Measurements from ENCODE around the gene ANXA2R.
A peak's percentile ranks its signal among the peaks of the same experiment; 100 is the strongest.

Gene ANXA2R

DNA sequence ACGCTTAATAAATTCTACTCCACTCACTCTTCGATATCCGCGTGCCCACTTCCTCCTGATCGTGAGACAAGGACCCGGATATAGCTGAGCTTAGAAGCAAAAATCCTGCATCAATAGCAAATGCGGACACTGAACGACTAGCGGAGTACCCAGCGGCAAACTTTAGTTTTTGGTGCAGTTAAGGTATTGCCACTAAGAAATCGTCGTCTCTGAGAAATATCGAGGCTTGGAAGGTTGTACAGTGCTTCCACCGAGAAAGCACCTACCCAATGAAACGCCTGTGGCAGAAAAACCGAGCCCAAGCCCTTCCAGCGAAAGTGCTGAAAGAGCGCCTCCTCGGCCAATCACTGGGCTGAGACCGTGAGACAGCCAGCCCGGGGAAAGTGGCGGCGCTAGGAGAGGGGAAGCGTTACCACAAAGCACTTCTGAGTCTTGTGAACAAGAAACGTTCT lies 32.2 kb downstream of the ANXA2R start:
- H3K36me3 ChIP-seq (ENCODE audit: insufficient read depth, low read length): no peaks in the 10 kb centered on the region
- H3K9me3 ChIP-seq (ENCODE audit: control insufficient read depth, insufficient read depth, low read length): no peaks in the 10 kb centered on the region
- H3K9ac ChIP-seq (ENCODE audit: low read depth, low read length): peak overlapping the region; percentile 48; the same call in 1 of the 2 replicates
- no peaks in the 10 kb centered on the region for H3K4me1 ChIP-seq (ENCODE audit: insufficient read depth, low read length)

DNA sequence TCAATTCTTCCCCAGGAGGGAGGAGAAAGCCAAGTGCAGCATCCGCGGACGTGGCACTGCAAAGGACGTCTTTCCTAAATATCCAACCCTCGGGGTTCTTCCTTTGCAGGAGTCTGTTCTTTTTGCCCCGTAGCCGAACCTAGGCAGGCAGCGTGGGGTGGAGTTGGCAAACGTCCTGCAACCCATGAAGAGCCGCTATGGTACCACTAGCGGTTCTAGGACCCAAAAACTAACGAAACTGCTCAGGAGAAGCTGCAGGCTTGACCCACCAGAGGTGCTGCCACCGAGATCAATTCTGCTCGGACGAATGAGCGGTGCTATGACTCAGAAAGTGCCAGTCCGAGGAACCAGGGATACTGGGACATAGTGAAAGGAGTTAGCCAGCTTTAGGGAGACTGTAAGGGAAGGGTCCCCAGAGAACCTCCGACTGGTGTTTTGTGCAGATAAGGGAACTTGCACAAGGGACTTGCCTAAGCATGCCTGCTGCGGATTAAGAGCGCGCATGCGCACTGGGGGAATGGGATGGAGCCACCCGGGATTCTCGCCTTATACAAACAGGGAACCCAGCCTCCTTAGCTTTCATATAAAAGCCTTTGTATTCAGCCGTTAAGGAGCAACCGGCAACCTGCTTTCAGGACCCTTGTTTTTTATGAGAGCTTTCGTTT lies 32.7 kb downstream of the ANXA2R start:
- H3K9ac ChIP-seq (ENCODE audit: low read depth, low read length): peak overlapping the region; percentile 48; the same call in 1 of the 2 replicates
- H3K9me3 ChIP-seq (ENCODE audit: control insufficient read depth, insufficient read depth, low read length): no peaks in the 10 kb centered on the region
- no peaks in the 10 kb centered on the region for H3K36me3 ChIP-seq (ENCODE audit: insufficient read depth, low read length)
- no peaks in the 10 kb centered on the region for H3K4me1 ChIP-seq (ENCODE audit: insufficient read depth, low read length)

DNA sequence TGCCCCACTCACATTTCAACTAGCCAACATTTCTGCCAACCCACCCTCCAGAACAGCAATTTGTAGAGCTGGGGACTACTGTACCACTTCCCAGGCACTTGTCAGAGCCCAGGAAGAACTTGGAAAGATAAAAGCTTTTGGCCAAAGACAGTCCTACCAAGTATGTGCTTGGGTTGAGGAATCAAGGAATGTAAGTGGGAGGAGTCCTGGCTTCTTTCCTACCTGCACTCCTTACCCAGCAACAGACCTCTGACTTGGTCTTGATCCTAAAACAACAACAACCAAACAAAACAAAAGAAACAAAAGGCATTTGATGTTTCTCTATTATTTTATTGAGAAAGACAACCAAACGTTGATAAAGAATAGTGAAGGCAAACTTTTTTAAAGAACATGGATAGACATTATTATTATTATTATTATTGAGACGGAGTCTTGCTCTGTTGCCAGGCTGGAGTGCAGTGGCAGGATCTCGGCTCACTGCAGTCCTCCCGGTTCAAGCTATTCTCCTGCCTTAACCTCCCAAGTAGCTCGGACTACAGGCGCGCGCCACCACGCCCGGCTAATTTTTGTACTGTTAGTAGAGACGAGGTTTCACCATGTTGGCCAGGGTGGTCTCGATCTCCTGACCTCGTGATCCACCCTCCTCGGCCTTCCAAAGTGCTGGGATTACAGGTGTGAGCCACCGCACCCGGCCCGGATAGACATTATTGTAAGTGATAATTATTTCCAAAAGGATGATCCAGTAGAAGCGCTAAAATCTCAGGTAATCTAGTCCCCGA lies 33.5 kb downstream of the ANXA2R start:
- Histone ChIP-seq H3K9ac (ENCODE audit: low read depth, low read length) (no peak overlapping the region; the same call in 1 of the 2 replicates), H3K4me1 (ENCODE audit: insufficient read depth, low read length) (no peaks in the 10 kb centered on the region), H3K36me3 (ENCODE audit: insufficient read depth, low read length) (no peaks in the 10 kb centered on the region), H3K9me3 (ENCODE audit: control insufficient read depth, insufficient read depth, low read length) (no peaks in the 10 kb centered on the region)

DNA sequence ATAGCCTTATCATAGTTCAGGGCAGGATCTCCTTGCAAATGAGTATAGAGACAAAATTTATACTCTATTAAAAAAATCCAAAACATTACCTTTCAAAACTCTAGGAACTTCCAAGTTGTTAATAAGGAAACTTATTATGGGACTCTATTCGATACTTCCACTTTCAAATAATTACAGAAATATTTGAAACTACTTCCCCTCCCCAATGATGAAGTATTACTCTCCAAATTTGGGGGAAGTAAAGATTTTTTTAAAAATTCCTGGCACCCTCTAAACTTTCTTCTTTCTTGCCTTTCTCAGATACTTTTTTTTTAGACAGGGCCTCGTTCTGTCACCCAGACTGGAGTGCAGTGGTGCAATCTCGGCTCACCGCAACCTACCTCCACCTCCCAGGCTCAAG lies 35.1 kb downstream of the ANXA2R start:
- Histone ChIP-seq H3K9me3 (ENCODE audit: control insufficient read depth, insufficient read depth, low read length) (no peaks in the 10 kb centered on the region), H3K4me1 (ENCODE audit: insufficient read depth, low read length) (no peaks in the 10 kb centered on the region), H3K9ac (ENCODE audit: low read depth, low read length) (no peak overlapping the region), H3K36me3 (ENCODE audit: insufficient read depth, low read length) (no peaks in the 10 kb centered on the region)

DNA sequence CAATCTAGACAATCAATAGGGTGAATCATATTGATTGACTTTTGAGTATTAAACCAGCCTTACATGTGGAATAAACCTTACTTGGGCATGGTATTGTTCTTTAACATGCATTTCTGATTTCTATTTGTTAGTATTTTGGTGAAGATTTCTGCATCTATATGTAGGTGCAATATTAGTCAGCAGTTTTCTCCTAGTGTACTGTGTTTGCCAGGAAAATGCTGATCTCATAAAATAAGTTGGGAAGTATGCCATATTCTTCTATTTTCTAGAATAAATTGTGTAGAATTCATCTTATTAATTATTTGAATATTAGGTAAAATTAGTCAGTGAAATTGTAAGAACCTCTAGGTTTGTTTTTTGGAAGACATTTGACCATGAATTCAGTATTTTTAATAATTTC lies 38.4 kb downstream of the ANXA2R start:
- Histone ChIP-seq H3K4me1 (ENCODE audit: insufficient read depth, low read length) (no peaks in the 10 kb centered on the region), H3K9me3 (ENCODE audit: control insufficient read depth, insufficient read depth, low read length) (no peaks in the 10 kb centered on the region), H3K36me3 (ENCODE audit: insufficient read depth, low read length) (no peaks in the 10 kb centered on the region), H3K9ac (ENCODE audit: low read depth, low read length) (no peak overlapping the region)

DNA sequence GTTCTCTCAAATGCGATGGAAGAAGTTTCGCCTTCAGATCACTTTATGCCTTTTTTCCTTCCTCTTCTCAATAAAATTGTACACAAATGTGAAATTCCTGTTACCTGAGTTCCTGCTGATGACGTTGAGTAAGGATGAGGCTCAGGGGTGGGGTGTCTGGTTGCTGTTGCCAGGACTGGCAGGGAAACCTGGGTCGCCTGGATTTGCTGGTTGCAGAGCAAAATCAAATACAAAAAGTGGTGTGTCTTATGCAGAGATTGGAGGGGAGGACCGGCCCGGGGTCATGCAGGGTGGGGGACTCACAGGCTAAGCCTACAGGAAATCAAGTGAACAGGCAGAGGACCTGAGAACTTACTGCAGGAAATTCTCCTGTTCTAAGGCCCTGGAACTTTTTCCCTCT lies 39.2 kb downstream of the ANXA2R start:
- Histone ChIP-seq H3K36me3 (ENCODE audit: insufficient read depth, low read length) (no peaks in the 10 kb centered on the region), H3K9ac (ENCODE audit: low read depth, low read length) (peak overlapping the region; percentile 44; the same call in 1 of the 2 replicates), H3K9me3 (ENCODE audit: control insufficient read depth, insufficient read depth, low read length) (no peaks in the 10 kb centered on the region), H3K4me1 (ENCODE audit: insufficient read depth, low read length) (no peaks in the 10 kb centered on the region)

DNA sequence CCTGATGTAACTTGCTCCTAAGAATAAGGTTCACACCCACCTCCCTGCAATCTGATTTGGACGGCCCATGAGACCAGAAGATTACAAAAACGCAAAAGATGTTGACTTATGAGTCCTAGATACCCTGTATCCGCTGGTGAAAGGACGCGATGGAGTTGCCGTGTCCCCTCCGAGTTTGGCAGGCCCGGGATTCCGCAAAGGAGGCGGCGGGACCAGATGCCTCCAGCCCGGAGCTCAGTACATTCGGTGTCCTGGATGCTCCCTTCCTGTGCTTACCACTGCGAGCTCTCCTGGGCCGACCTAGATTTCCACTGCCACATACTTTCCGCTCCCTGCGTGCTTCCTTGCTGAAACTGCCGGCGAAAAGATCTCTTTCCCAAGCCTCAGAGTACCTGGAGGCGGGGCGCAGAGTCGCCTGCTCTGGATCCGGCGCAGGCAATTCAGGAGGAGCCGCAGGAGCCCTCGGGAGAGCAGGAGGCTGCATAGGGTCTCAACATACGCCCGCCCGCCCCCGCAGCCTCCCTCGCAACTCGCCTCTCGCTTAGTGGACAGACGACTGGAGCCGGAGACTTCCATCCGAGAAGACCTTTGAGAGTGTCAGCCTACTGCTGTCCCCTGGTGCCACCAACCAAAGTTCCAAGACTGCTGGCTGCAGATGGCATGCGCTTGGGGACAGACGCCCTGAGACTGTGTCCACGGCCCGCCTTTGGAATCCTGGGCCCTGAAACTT lies 39.8 kb downstream of the ANXA2R start:
- H3K4me1 ChIP-seq (ENCODE audit: insufficient read depth, low read length): no peaks in the 10 kb centered on the region
- no peaks in the 10 kb centered on the region for H3K36me3 ChIP-seq (ENCODE audit: insufficient read depth, low read length)
- H3K9me3 ChIP-seq (ENCODE audit: control insufficient read depth, insufficient read depth, low read length): no peaks in the 10 kb centered on the region
- peak overlapping the region; percentile 44 for H3K9ac ChIP-seq (ENCODE audit: low read depth, low read length)

DNA sequence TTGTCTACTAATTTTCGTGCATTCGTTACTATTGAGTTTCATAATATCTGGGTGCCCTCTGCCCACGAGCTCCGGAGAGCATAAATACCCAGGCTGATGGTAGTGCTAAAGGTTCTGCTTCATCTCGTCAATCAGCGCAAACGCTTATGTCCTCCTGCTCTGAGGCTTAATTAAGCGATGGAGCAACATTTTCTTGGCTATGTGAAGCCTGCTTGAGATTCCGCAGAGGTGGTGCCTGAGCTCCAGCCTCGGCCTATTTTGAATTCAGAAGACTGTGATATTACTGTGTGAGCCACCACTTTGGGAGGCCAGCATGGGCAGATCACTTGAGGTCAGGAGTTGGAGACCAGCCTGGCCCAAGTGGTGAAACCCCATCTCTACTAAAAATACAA lies 44.8 kb downstream of the ANXA2R start:
- H3K9me3 ChIP-seq (ENCODE audit: control insufficient read depth, insufficient read depth, low read length): peaks cover 10% of the 10 kb centered on the region
- no peaks in the 10 kb centered on the region for H3K4me1 ChIP-seq (ENCODE audit: insufficient read depth, low read length)
- H3K36me3 ChIP-seq (ENCODE audit: insufficient read depth, low read length): no peaks in the 10 kb centered on the region; the same call in 1 of the 2 replicates
- H3K9ac ChIP-seq (ENCODE audit: low read depth, low read length): no peak overlapping the region

DNA sequence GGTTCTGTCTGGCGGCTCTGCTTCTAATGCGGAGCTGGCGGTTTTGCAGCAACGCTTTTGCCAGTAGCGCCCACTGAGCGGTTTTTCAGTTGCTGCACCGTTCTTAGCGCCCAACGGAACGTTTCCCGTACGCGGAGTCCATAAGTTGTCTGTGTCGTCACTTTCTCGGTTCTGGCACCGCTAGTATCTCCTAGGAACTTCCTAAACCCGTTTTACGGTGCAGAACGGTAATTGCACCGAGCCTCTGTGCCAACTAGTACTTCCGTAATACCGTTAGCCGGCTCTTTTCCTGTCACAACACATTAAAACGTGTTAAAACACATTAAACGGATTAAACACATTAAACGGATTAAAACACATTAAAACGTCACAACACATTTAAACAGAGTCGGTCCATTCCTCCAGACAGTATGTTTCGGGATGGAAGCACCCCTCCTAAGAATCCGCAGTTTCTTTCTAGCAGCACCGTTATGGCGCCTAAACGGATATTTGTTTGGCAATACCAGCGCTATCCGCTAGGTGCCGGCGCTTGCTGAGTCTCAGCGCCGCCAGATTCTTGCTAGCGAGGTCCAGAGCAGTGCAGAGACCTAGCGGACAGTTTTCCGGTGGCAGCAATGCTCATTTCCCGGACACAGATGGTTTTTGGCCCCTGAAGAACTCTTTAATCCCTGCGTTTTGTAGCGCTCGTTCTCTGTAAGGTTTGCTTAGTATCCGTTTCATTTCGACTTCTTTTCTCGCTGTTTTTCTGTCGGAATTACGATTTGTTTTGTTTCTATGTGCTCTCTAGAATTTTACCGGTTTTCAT lies 45.4 kb downstream of the ANXA2R start:
- H3K4me1 ChIP-seq (ENCODE audit: insufficient read depth, low read length): no peaks in the 10 kb centered on the region
- H3K36me3 ChIP-seq (ENCODE audit: insufficient read depth, low read length): no peaks in the 10 kb centered on the region; the same call in 1 of the 2 replicates
- no peak overlapping the region for H3K9ac ChIP-seq (ENCODE audit: low read depth, low read length)
- H3K9me3 ChIP-seq (ENCODE audit: control insufficient read depth, insufficient read depth, low read length): peaks cover 10% of the 10 kb centered on the region

DNA sequence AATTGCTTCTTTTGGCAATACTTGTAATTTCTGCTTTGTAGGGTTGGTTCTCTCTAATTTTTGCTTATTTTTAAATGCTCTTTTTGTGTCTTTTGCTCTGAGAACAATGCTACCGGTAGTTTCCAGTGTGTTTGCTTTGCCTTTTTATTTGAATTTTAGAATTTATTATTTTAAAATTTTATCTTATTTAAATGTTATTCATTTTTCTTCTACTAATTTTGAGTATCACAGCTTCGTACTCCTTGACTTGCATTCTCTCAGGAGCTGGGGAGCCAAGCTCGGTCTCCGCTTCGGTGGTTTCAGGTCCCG lies 45.9 kb downstream of the ANXA2R start:
- peaks cover 10% of the 10 kb centered on the region for H3K9me3 ChIP-seq (ENCODE audit: control insufficient read depth, insufficient read depth, low read length)
- H3K36me3 ChIP-seq (ENCODE audit: insufficient read depth, low read length): no peaks in the 10 kb centered on the region; the same call in 1 of the 2 replicates
- no peak overlapping the region for H3K9ac ChIP-seq (ENCODE audit: low read depth, low read length)
- H3K4me1 ChIP-seq (ENCODE audit: insufficient read depth, low read length): no peaks in the 10 kb centered on the region

DNA sequence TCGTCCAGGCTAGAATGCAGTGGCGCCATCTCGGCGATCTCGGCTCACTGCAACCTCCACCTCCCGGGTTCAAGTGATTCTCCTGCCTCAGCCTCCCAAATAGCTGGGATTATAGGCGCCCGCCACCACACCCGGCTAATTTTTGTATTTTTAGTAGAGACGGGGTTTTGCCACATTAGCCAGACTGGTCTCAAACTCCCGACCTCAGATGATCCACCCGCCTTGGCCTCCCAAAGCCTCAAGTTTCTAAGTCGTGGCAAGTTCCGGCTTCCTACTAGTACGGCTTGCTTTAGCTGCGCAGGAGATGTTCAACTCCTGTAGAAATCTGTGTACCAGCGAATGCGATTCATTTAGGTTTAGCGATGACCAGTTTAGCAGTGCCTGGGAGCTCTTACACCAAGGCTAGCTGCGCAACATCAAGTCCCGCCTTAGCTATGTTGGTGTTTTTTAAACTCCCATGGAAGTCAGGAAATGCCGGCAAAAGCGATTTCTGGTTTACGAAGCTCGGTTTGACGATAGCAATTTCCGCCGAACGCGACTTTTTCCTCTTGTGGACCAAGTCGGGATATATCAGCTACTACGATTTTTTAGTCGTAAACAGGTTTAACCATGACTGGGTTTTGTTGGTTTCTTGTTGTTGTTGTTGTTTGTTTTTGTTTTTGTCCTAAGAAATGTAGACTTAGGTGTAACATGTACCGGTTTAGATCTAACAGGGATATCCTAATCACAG lies 46.4 kb downstream of the ANXA2R start:
- no peak overlapping the region for H3K9ac ChIP-seq (ENCODE audit: low read depth, low read length)
- H3K36me3 ChIP-seq (ENCODE audit: insufficient read depth, low read length): no peaks in the 10 kb centered on the region; the same call in 1 of the 2 replicates
- H3K9me3 ChIP-seq (ENCODE audit: control insufficient read depth, insufficient read depth, low read length): peaks cover 10% of the 10 kb centered on the region
- no peaks in the 10 kb centered on the region for H3K4me1 ChIP-seq (ENCODE audit: insufficient read depth, low read length)

DNA sequence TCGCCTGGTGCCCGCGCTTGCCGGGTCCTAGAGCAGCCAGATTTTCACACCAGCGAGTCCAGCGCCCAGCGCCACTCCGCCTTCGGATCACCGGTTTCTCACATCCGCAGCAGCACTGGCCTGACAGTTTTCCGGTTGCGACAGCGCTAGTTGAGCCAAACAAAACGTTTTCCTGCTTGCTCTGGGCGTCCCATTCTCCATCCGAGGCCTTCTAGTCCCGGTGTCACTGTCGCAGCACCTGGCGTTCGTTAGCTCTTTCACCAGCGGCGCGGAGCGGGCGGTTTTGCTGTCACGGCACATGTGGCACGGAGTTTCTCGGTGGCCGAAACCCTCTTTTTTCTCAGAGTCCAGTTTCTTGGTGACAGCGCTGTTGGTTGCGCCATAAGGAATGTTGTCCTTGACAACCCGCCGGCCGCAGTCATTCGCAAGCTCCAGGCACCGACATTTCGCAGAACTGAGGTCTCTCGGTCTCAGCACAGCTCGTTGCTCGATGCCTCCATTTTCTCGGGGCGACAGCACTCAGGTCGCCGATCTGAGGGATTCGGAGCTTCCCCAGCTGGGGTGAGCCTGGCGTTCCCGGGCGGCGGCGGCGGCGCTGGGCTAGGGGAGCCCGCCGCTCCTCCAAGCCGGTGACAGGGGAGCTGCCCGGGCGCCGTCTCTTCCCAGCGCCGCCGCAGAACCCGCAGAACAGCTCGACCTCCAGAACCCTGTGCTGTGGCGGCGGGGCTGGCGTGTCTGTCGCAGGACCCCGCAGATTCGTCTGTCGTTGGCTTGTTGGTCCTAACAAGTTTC lies 47.8 kb downstream of the ANXA2R start:
- Histone ChIP-seq H3K9me3 (ENCODE audit: control insufficient read depth, insufficient read depth, low read length) (peaks cover 21% of the 10 kb centered on the region), H3K9ac (ENCODE audit: low read depth, low read length) (no peak overlapping the region), H3K4me1 (ENCODE audit: insufficient read depth, low read length) (no peaks in the 10 kb centered on the region)

More for the DNA sequence above, 47.8 kb downstream of the ANXA2R start:
- H3K36me3 ChIP-seq (ENCODE audit: insufficient read depth, low read length): no peaks in the 10 kb centered on the region; the same call in 1 of the 2 replicates
